PC-9 (cell line): ENCODE data around the gene PSMD1.

ENCODE experiments used
- EZH2 ChIP-seq: fragments of 200-600 bp; sonication (generic); IDR thresholded peaks from 2 replicates; pipeline ENCODE4 v1.8.0; 2017; ENCODE audit warnings: antibody characterized with exemption, low read depth
- TF ChIP-seq, protein P1 (sequence below): fragments of 200-600 bp; sonication (generic); conservative IDR thresholded peaks from 2 replicates; pipeline ENCODE4 v1.6.1; 2017; ENCODE audit warnings: mixed run types, antibody characterized with exemption, mild to moderate bottlenecking, moderate library complexity

DNA sequence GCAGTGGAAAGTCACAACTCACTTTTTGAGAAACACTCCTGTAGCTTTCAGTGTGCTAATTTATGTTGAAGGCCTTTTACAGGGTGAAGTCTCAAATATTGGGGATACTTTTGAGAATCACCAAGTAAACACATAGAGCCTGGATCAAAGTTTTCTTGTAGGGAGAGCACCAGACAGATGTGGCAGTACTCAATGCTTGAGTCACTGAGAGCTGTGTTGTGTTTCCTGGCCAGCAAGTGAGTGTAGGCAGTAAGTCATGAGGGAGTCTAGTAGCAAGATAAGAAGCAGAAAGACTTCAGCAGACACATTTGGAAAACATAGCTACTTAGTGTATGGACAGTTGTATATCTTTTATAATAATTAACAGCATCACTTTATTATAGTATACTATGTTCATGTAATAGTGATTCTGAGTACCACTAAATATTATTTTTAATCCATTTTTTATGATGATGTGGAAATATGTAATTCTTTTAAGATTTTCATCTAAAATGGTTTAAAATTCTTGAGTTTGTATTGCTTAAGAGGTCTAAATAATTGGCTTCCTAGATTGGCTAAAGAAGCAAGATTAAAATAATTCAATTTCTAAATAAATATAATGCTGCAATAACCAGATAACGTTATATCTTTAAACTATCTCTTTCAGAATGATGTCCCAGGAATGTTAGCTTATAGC is 12.8 kb downstream of the PSMD1 start:
- TF ChIP-seq, protein P1, sequence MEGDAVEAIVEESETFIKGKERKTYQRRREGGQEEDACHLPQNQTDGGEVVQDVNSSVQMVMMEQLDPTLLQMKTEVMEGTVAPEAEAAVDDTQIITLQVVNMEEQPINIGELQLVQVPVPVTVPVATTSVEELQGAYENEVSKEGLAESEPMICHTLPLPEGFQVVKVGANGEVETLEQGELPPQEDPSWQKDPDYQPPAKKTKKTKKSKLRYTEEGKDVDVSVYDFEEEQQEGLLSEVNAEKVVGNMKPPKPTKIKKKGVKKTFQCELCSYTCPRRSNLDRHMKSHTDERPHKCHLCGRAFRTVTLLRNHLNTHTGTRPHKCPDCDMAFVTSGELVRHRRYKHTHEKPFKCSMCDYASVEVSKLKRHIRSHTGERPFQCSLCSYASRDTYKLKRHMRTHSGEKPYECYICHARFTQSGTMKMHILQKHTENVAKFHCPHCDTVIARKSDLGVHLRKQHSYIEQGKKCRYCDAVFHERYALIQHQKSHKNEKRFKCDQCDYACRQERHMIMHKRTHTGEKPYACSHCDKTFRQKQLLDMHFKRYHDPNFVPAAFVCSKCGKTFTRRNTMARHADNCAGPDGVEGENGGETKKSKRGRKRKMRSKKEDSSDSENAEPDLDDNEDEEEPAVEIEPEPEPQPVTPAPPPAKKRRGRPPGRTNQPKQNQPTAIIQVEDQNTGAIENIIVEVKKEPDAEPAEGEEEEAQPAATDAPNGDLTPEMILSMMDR: no peak
- no peak for TF ChIP-seq EZH2
